Left ventricle myocardium superior (tissue), 1 donor: ENCODE results near the gene KCTD17. TPM values are rescaled to one million over a fixed set of nuclear protein-coding genes. Genes with fewer than 3 reads are reported as not detected.
"Not testable (repeated sequence)": the region's sequence is repeated elsewhere in the genome, so short reads cannot be mapped to it uniquely, and the experiment has no call there.

ENCODE experiments used
- ATAC-seq: fragments of 200-7000 bp; cut with Tn5 transposase; one replicate; pipeline ENCODE4 v1.9.1; 2020; ENCODE audit warnings: mild to moderate bottlenecking, moderate library complexity
- DNase-seq: peaks from one replicate; pipeline ENCODE4 v3.0.0-alpha.2; 2020
- intact Hi-C: fragments of 100-400 bp; cut with micrococcal nuclease; formaldehyde crosslinking; loops from one replicate; pipeline ENCODE4 v1.11.0; 2022
- total RNA-seq: library from RNA; stranded (reverse); fragmentation: NEBNext Ultra II Directional; extraction: Animal tissue kit (Norgen Biotek cat#: 25700); gene quantifications from one replicate; pipeline ENCODE4 v1.2.1, GENCODE V29; 2021
- donor health status: DM: no; HTN: yes; CAD: no; lungs with severe emphysema.

KCTD17 gene
- total RNA-seq, 1 donor from 2014 or later: 9.8 TPM

GRCh38 chr22:37069719-37070118 is 18.2 kb downstream of the KCTD17 start:
- intact Hi-C loops: no loop called here
- ATAC-seq: no peak
- DNase-seq: no peak

GRCh38 chr22:37070334-37070733 is 18.8 kb downstream of the KCTD17 start:
- ATAC-seq (no peak), DNase-seq (no peak)
- intact Hi-C loops: no loop called here

- intact Hi-C loops: no loop called here
- DNase-seq (no peak), ATAC-seq (no peak)
These were observed 19.2 kb downstream of the KCTD17 start for GRCh38 chr22:37070744-37071143.

- DNase-seq, ATAC-seq, intact Hi-C loops: not testable (repeated sequence)
These were observed 20.5 kb downstream of the KCTD17 start for GRCh38 chr22:37071850-37072592.

- no peak for DNase-seq
- no peak for ATAC-seq
- intact Hi-C loops: no loop called here
These were observed 21.1 kb downstream of the KCTD17 start for GRCh38 chr22:37072673-37073072.

- DNase-seq (no peak), ATAC-seq (no peak)
- intact Hi-C loops: no loop called here
These were observed 23.0 kb downstream of the KCTD17 start for GRCh38 chr22:37074537-37074936.

- intact Hi-C loops: no loop called here
- DNase-seq (no peak), ATAC-seq (no peak)
These were observed 23.5 kb downstream of the KCTD17 start for GRCh38 chr22:37075046-37075445.

GRCh38 chr22:37075822-37076433 is 24.4 kb downstream of the KCTD17 start:
- ATAC-seq (no peak), DNase-seq (no peak)
- intact Hi-C loops: no loop called here

- peak; percentile 53 for ATAC-seq
- intact Hi-C loops: no loop called here
- peak; percentile 71 for DNase-seq
These were observed 26.4 kb downstream of the KCTD17 start for GRCh38 chr22:37077802-37078448.

- intact Hi-C loops: no loop called here
- ATAC-seq (no peak), DNase-seq (no peak)
These were observed 27.6 kb downstream of the KCTD17 start for GRCh38 chr22:37079158-37079557.

- DNase-seq (no peak), ATAC-seq (no peak)
- intact Hi-C loops: no loop called here
These were observed 28.2 kb downstream of the KCTD17 start for GRCh38 chr22:37079668-37080171.

GRCh38 chr22:37080438-37080837 is 28.9 kb downstream of the KCTD17 start:
- ATAC-seq (no peak), DNase-seq (no peak)
- intact Hi-C loops: no loop called here

- DNase-seq: no peak
- intact Hi-C loops: no loop called here
- ATAC-seq: no peak
These were observed 29.3 kb downstream of the KCTD17 start for GRCh38 chr22:37080838-37081237.

- no peak for ATAC-seq
- intact Hi-C loops: no loop called here
- DNase-seq: no peak
These were observed 30.8 kb downstream of the KCTD17 start for GRCh38 chr22:37082251-37082873.

- DNase-seq (no peak), ATAC-seq (no peak)
- intact Hi-C loops: no loop called here
These were observed 32.4 kb downstream of the KCTD17 start for GRCh38 chr22:37083914-37084313.

GRCh38 chr22:37084385-37084784 is 32.8 kb downstream of the KCTD17 start:
- ATAC-seq (no peak), DNase-seq (no peak)
- intact Hi-C loops: no loop called here

- intact Hi-C loops: no loop called here
- ATAC-seq: no peak
- DNase-seq: no peak
These were observed 34.6 kb downstream of the KCTD17 start for GRCh38 chr22:37086184-37086583.

- DNase-seq (no peak), ATAC-seq (no peak)
- intact Hi-C loops: no loop called here
These were observed 36.6 kb downstream of the KCTD17 start for GRCh38 chr22:37088108-37088605.

GRCh38 chr22:37088750-37089408 is 37.3 kb downstream of the KCTD17 start:
- no peak for ATAC-seq
- intact Hi-C loops: no loop called here

More at GRCh38 chr22:37088750-37089408, 37.3 kb downstream of the KCTD17 start:
- no peak for DNase-seq
